ENCODE measurements around the gene CAPSL. TPM values are rescaled to one million over a fixed set of nuclear protein-coding genes. Genes with fewer than 3 reads are reported as not detected.

The CAPSL gene
- total and polyA plus RNA-seq, 11 donors, result not detected

GRCh38 chr5:35919191-35919590 lies 19.2 kb downstream of the CAPSL start:
- TF ChIP-seq POLR2A (IDR thresholded peaks at IDR 0.05), result no peak
- no peak for TF ChIP-seq CTCF (IDR thresholded peaks at IDR 0.05)
- Histone ChIP-seq H3K36me3 (no peaks in the 10 kb centered on the region), H3K4me1 (no peaks in the 10 kb centered on the region), H3K27me3 (peaks cover 0 to 33% (median 0%) of the 10 kb centered on the region in 9 donors), H3K4me3 (no peak overlapping the region), H3K27ac (no peak overlapping the region), H3K9me3 (peaks cover 0 to 3% (median 0%) of the 10 kb centered on the region in 12 donors)
- 43 to 59% (median 57%) methylated on average over 4 of the region's 4 CpGs for WGBS, 4 donors
- intact Hi-C loops (cut with DNase I), result no loop called here
- DNase-seq (no peak), ATAC-seq (no peak)

GRCh38 chr5:35908814-35909213 lies 29.6 kb downstream of the CAPSL start:
- ATAC-seq (no peak), DNase-seq (no peak)
- H3K4me1 ChIP-seq, result no peaks in the 10 kb centered on the region
- H3K9me3 ChIP-seq, result peaks cover 0 to 5% (median 0%) of the 10 kb centered on the region in 12 donors
- H3K4me3 ChIP-seq, result no peak overlapping the region
- no peaks in the 10 kb centered on the region for H3K36me3 ChIP-seq
- intact Hi-C loops (cut with DNase I), result no loop called here
- TF ChIP-seq POLR2A (IDR thresholded peaks at IDR 0.05) (no peak), CTCF (IDR thresholded peaks at IDR 0.05) (no peak)
- no peak overlapping the region for H3K27ac ChIP-seq
- no peaks in the 10 kb centered on the region for H3K27me3 ChIP-seq

- ATAC-seq, result no peak
- 21 to 55% (median 43%) methylated on average over 1 of the region's 1 CpG for WGBS, 4 donors
- Histone ChIP-seq H3K27ac (no peak overlapping the region), H3K27me3 (no peaks in the 10 kb centered on the region), H3K9me3 (peaks cover 0 to 5% (median 0%) of the 10 kb centered on the region in 12 donors), H3K4me1 (no peaks in the 10 kb centered on the region), H3K36me3 (no peaks in the 10 kb centered on the region), H3K4me3 (no peak overlapping the region)
- DNase-seq, result no peak
- TF ChIP-seq POLR2A (IDR thresholded peaks at IDR 0.05) (no peak), CTCF (IDR thresholded peaks at IDR 0.05) (no peak)
- intact Hi-C loops (cut with DNase I), result no loop called here
These were observed 30.2 kb downstream of the CAPSL start for GRCh38 chr5:35908228-35908627.

- peaks cover 0 to 4% (median 0%) of the 10 kb centered on the region in 12 donors for H3K9me3 ChIP-seq
- 67 to 80% (median 72%) methylated on average over 11 of the region's 11 CpGs for WGBS, 4 donors
- no peak for ATAC-seq
- DNase-seq, result no peak
- H3K27ac ChIP-seq, result no peak overlapping the region
- no peaks in the 10 kb centered on the region for H3K4me1 ChIP-seq
- no peaks in the 10 kb centered on the region for H3K27me3 ChIP-seq
- TF ChIP-seq CTCF (IDR thresholded peaks at IDR 0.05) (no peak), POLR2A (IDR thresholded peaks at IDR 0.05) (no peak)
- no peak overlapping the region for H3K4me3 ChIP-seq
- intact Hi-C loops (cut with DNase I), result no loop called here
- H3K36me3 ChIP-seq, result no peaks in the 10 kb centered on the region
These were observed 33.8 kb downstream of the CAPSL start for GRCh38 chr5:35904443-35905132.
